ENCODE results near the gene FMNL1. TPM values are rescaled to one million over a fixed set of nuclear protein-coding genes. Genes with fewer than 3 reads are reported as not detected.

FMNL1 gene
- total and polyA plus RNA-seq, 12 donors, result 5.3 to 28.7 (median 9.8) TPM

- intact Hi-C loops (cut with DNase I), result loop anchor here in 3 of 10 donors (10.0 kb wide), 2 partner anchors 50 to 90 kb away; partner anchors contain the start of gene MAP3K14 (in 1 of the 3)
- Histone ChIP-seq H3K27me3 (no peaks in the 10 kb centered on the region), H3K9me3 (no peaks in the 10 kb centered on the region), H3K36me3 (no peaks in the 10 kb centered on the region), H3K27ac (peak overlapping the region in 9 of 10 donors; percentile 10 to 91 (median 79)), H3K4me3 (peak overlapping the region in 4 of 10 donors; percentile 51 to 71 (median 70)), H3K4me1 (peaks cover 30 to 86% (median 70%) of the 10 kb centered on the region in 9 donors)
- ATAC-seq, result peak in 1 of 8 donors; percentile 4
- no peak for TF ChIP-seq CTCF (IDR thresholded peaks at IDR 0.05)
- no peak for DNase-seq
- 67 to 72% methylated on average over 7 of the region's 7 CpGs for WGBS, 2 donors
Measured at GRCh38 chr17:45225051-45225700, 3.5 kb downstream of the FMNL1 start.

DNA sequence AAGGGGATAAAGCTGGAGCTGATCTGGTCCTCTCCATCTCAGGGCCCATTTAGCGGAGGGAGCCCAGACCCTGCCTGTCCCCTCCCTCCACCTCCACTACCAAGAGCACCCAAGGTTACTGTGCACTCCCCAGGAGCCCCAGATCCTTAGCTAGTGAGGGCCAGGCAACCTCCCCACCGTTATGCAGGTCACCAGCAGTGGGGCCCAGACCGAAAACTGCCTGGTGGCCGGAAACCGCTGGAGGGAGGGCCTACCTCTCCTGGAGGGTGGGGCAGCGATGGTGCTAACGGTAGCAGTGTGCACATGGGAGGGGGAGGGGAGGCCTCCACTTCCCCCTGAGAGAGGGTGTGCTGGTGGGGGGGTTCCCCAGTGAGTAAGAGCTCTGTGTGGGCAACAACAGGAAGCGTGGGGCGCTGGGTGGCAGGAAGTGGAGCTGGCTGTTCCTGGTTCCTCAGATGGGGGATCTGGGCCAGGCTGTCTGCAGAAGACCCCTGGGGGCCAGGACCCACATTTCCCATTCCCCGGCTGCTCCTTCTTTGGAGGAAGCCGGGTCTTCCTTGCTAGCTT, 4.4 kb downstream of the FMNL1 start:
- DNase-seq (peak; percentile 71 to 72), ATAC-seq (peak in 7 of 8 donors; percentile 5 to 45 (median 36))
- no peaks in the 10 kb centered on the region for H3K9me3 ChIP-seq
- peaks cover 30 to 88% (median 76%) of the 10 kb centered on the region in 9 donors for H3K4me1 ChIP-seq
- no peak for TF ChIP-seq CTCF (IDR thresholded peaks at IDR 0.05)
- H3K27me3 ChIP-seq, result no peaks in the 10 kb centered on the region
- intact Hi-C loops (cut with DNase I), result loop anchor here in 4 of 10 donors (1.0 to 10.0 kb wide), 3 partner anchors 14 to 89 kb away; partner anchors contain the start of gene MAP3K14 (in 1 of the 4)
- no peaks in the 10 kb centered on the region for H3K36me3 ChIP-seq
- peak overlapping the region in 8 of 10 donors; percentile 73 to 91 (median 81) for H3K27ac ChIP-seq
- WGBS, 2 donors, result 60 to 71% methylated on average over 11 of the region's 11 CpGs
- H3K4me3 ChIP-seq, result peak overlapping the region in 4 of 10 donors; percentile 1 to 70 (median 26)

- peaks cover 28 to 90% (median 78%) of the 10 kb centered on the region in 9 donors for H3K4me1 ChIP-seq
- DNase-seq, result no peak
Measured at GRCh38 chr17:45226576-45226975, 4.9 kb downstream of the FMNL1 start.

More at GRCh38 chr17:45226576-45226975, 4.9 kb downstream of the FMNL1 start:
- H3K9me3 ChIP-seq, result no peaks in the 10 kb centered on the region
- intact Hi-C loops (cut with DNase I), result loop anchor here in 4 of 10 donors (1.0 to 10.0 kb wide), 3 partner anchors 14 to 88 kb away; partner anchors contain the start of gene MAP3K14 (in 1 of the 4)
- peak overlapping the region in 4 of 10 donors; percentile 10 to 70 (median 26) for H3K4me3 ChIP-seq
- no peak for ATAC-seq
- no peak for TF ChIP-seq CTCF (IDR thresholded peaks at IDR 0.05)
- H3K36me3 ChIP-seq, result peaks cover 0 to under 1% (median 0%) of the 10 kb centered on the region in 9 donors
- H3K27me3 ChIP-seq, result no peaks in the 10 kb centered on the region
- peak overlapping the region in 8 of 10 donors; percentile 73 to 91 (median 81) for H3K27ac ChIP-seq
- WGBS, 2 donors, result 81 to 90% methylated on average over 3 of the region's 3 CpGs
